Sciatic nerve (tissue), 2 donors: Measurements from ENCODE around the gene OR7A5. TPM values are rescaled to one million over a fixed set of nuclear protein-coding genes. Genes with fewer than 3 reads are reported as not detected.

Source experiments
- ATAC-seq: fragments of 200-7000 bp; cut with Tn5 transposase; one replicate; pipeline ENCODE4 v1.9.1; 2020; ENCODE audit warnings: mild to moderate bottlenecking, moderate library complexity
- DNase-seq: peaks from one replicate; pipeline ENCODE4 v3.0.0-alpha.2; 2020; ENCODE audit warnings: low spot score
- intact Hi-C: fragments of 100-400 bp; cut with DNase I; formaldehyde crosslinking; loops from one replicate; pipeline ENCODE4 v1.14.2; 2022
- total RNA-seq: library from RNA; stranded (reverse); fragmentation: NEBNext Ultra II Directional; extraction: Animal tissue kit (Norgen Biotek cat#: 25700); gene quantifications from one replicate; pipeline ENCODE4 v1.2.1, GENCODE V29; 2021
- donor health status: DM: no; HTN: no; CAD: no.
- donor health status: DM: no; HTN: no; CAD: no.

Gene OR7A5
- total RNA-seq = 0.22 TPM

GRCh38 chr19:14835011-14835410 lies at the start of gene OR7A5, which contains the start of gene OR7C1:
OR7A5 (minus strand) TSS chr19:14835185; CDS start chr19:14828241, 6,944 bp downstream.
OR7C1 (minus strand) TSS chr19:14835185; CDS start chr19:14800136, 35,049 bp downstream.
- intact Hi-C loops = no loop called here
- DNase-seq = no peak
- ATAC-seq = no peak

GRCh38 chr19:14871619-14872230 lies 36.7 kb upstream of the OR7A5 start:
- intact Hi-C loops = no loop called here
- no peak for ATAC-seq
- DNase-seq = no peak

- DNase-seq = no peak
- ATAC-seq = no peak
- intact Hi-C loops = no loop called here
Observed at GRCh38 chr19:14868497-14868896, 33.5 kb upstream of the OR7A5 start.

- DNase-seq (no peak), ATAC-seq (no peak)
- intact Hi-C loops = no loop called here
Observed at GRCh38 chr19:14848822-14849221, 13.8 kb upstream of the OR7A5 start, which contains the start of gene OR7A10. OR7A10 (minus strand) TSS chr19:14848922; CDS start chr19:14841877, 7,045 bp downstream.

GRCh38 chr19:14843578-14843977 lies 8.6 kb upstream of the OR7A5 start:
- ATAC-seq (no peak), DNase-seq (no peak)
- intact Hi-C loops = no loop called here

- DNase-seq (no peak), ATAC-seq (no peak)
- intact Hi-C loops = no loop called here
Observed at GRCh38 chr19:14843169-14843568, 8.2 kb upstream of the OR7A5 start.

GRCh38 chr19:14840206-14840605 lies 5.2 kb upstream of the OR7A5 start:
- DNase-seq (no peak), ATAC-seq (no peak)
- intact Hi-C loops = no loop called here

GRCh38 chr19:14837391-14837790 lies 2.4 kb upstream of the OR7A5 start:
- DNase-seq = no peak
- no peak for ATAC-seq
- intact Hi-C loops = no loop called here

GRCh38 chr19:14830702-14831101 lies 4.3 kb downstream of the OR7A5 start:
- ATAC-seq (no peak), DNase-seq (no peak)
- intact Hi-C loops = no loop called here

- no peak for DNase-seq
- ATAC-seq = no peak
- intact Hi-C loops = no loop called here
Observed at GRCh38 chr19:14826006-14826405, 9.0 kb downstream of the OR7A5 start.

- intact Hi-C loops = no loop called here
Observed at GRCh38 chr19:14821937-14822336, 13.0 kb downstream of the OR7A5 start.

GRCh38 chr19:14818588-14818987 lies 16.4 kb downstream of the OR7A5 start:
- intact Hi-C loops = no loop called here
- ATAC-seq (no peak), DNase-seq (no peak)

More at GRCh38 chr19:14821937-14822336, 13.0 kb downstream of the OR7A5 start:
- DNase-seq (no peak), ATAC-seq (no peak)

GRCh38 chr19:14817052-14817451 lies 17.9 kb downstream of the OR7A5 start:
- intact Hi-C loops = no loop called here
- DNase-seq (no peak), ATAC-seq (no peak)

- no peak for ATAC-seq
- DNase-seq = no peak
- intact Hi-C loops = no loop called here
Observed at GRCh38 chr19:14814982-14815652, 19.9 kb downstream of the OR7A5 start.

- intact Hi-C loops = no loop called here
- DNase-seq (no peak), ATAC-seq (no peak)
Observed at GRCh38 chr19:14809272-14810057, 25.5 kb downstream of the OR7A5 start.

- intact Hi-C loops = no loop called here
- no peak for ATAC-seq
- DNase-seq = no peak
Observed at GRCh38 chr19:14804765-14805164, 30.2 kb downstream of the OR7A5 start.

GRCh38 chr19:14798760-14799159 lies 36.2 kb downstream of the OR7A5 start:
- intact Hi-C loops = no loop called here
- DNase-seq = no peak
- no peak for ATAC-seq

GRCh38 chr19:14796021-14796420 lies 39.0 kb downstream of the OR7A5 start:
- intact Hi-C loops = no loop called here
- no peak for DNase-seq
- ATAC-seq = no peak

- no peak for ATAC-seq
- intact Hi-C loops = no loop called here
- no peak for DNase-seq
Observed at GRCh38 chr19:14795078-14795721, 39.8 kb downstream of the OR7A5 start.
